NCI-H1048 (cell line): ENCODE data around the gene PRAMEF26.
"Not testable (repeated sequence)": the region's sequence is repeated elsewhere in the genome, so short reads cannot be mapped to it uniquely, and the experiment has no call there.

ENCODE experiments used
- DNase-seq: peaks from one replicate; lab custom pipeline; 2025; lab: John Stamatoyannopoulos, UW

Gene PRAMEF26

GRCh38 chr1:13155909-13156308 is at the start of gene PRAMEF26:
Gene PRAMEF26 (minus strand): TSS chr1:13156009. CDS start chr1:13153095, 2,914 bp downstream.
- DNase-seq, result not testable (repeated sequence)

DNA sequence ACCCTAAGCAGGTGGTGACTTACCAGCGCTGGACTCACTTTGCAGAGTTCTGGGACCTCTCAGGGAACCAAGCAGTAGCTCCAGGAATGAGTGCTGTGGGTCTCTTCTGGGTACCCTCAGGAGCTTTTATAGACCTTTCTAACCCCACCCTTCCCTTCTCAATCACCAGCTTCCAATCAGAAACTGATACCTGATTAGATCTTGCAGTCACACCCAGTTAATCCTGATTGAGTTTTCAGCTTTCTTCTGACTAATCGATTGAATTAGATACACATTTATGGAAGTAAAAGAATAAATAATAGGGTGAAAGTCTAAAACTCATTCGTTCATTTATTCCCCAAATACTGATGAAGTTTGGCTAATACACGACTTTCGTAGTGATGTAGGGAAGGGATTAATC is 45.5 kb upstream of the PRAMEF26 start, which contains the start of gene PRAMEF13:
PRAMEF13 (minus strand) TSS at position 101 of the 400 bp plus-strand sequence. CDS start 1,820 bp downstream, outside the sequence.
- DNase-seq, result not testable (repeated sequence)

DNA sequence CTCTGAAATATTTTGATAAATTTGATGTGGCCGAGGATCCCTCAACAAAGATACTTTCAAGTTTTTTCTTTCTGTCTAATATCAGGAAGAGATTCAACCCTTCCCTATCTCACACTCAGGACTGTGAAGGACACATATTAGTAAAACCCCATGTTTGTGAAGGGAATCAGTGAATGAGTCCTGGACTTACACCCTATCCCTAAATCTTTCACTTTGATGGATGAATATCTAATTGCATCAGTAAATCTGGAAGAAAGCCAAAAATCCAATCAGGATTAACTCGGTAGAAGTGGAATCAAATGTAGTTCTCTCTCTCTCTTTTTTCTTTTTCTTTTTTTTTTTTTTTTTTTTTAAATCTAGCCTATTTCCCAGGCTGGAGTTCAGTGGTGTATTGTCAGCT is 15.7 kb upstream of the PRAMEF26 start, which contains the start of gene PRAMEF9:
PRAMEF9 (plus strand) TSS at position 301 of the 400 bp plus-strand sequence. CDS start 3,433 bp downstream, outside the sequence.
- DNase-seq, result not testable (repeated sequence)

DNA sequence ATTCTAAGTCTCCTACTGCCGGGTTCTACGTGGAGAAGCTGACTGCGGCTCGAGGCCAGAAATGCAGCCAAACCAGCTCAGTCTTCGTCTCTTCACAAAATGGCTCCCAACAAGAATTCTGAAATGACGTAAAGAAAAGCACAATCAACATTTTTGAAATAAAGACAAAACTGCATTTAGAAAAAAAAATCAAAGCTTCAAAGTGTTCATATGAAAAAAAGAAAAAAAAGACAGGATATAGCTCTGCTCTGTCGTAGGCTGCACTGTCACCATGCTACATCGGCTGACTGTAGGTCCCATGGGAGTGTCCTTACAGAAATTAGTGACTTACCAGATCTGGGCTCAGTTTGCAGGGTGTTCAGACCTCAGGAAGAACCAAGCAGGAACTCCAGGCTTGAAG is 9.7 kb upstream of the PRAMEF26 start, which contains the start of gene HNRNPCL4:
HNRNPCL4 (minus strand) TSS at position 101 of the 400 bp plus-strand sequence. CDS start 164 bp downstream, outside the sequence.
- DNase-seq, result not testable (repeated sequence)

DNA sequence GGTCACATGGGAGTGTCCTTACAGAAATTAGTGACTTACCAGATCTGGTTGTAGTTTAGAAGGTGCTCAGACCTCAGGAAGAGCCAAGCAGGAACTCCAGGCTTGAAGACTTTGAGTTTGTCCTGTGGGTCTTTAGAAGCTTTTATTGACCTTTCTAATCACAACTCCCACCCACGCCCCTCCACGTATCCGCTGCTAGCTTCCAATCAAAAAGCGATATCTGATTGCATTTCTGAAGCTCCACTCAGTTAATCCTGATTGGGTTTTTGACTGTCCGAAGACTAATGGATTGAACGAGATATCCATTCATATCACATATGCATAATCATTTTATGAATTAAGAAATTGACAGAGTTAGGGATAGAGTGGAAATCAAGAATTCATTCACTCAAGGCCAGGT is 39.1 kb downstream of the PRAMEF26 start, which contains the start of gene HNRNPCL2:
HNRNPCL2 (minus strand) TSS at position 101 of the 400 bp plus-strand sequence. CDS start 454 bp downstream, outside the sequence.
- DNase-seq, result not testable (repeated sequence)
